Mammary epithelial cell (primary cell): ENCODE data around the gene PLAAT3.

Experiments
- CTCF ChIP-seq, 2 donors: IDR thresholded peaks in 1 of 2; conservative IDR thresholded peaks in 1 of 2; 2 replicates each; pipeline ENCODE4 v1.5.1; 2011 to 2012; ENCODE audit warnings: inconsistent platforms in 2 of 2, low read length in 2 of 2, mild to moderate bottlenecking in 2 of 2, control low read depth in 1 of 2, low read depth in 1 of 2; ENCODE audit not compliant: insufficient read depth in 1 of 2; ENCODE audit errors: extremely low read depth in 1 of 2
- EZH2 ChIP-seq: IDR thresholded peaks from 2 replicates; pipeline ENCODE4 v1.6.1; 2012; ENCODE audit warnings: low read length, inconsistent platforms, borderline replicate concordance

GRCh38 chr11:63603180-63603518 lies 11.1 kb downstream of the PLAAT3 start:
- no peak for TF ChIP-seq CTCF (conservative IDR thresholded peaks at IDR 0.05 in 1 of 2, IDR thresholded peaks at IDR 0.05 in 1 of 2; ENCODE audit: extremely low read depth in 1 of 2, insufficient read depth in 1 of 2, low read depth in 1 of 2, low read length in 2 of 2)
- no peak for TF ChIP-seq EZH2
